ENCODE data around the gene PFAS. TPM values are rescaled to one million over a fixed set of nuclear protein-coding genes. Genes with fewer than 3 reads are reported as not detected.
"Not testable (repeated sequence)": the region's sequence is repeated elsewhere in the genome, so short reads cannot be mapped to it uniquely, and the experiment has no call there.

The PFAS gene
- 53.0 and 58.8 TPM in 2 replicates for total RNA-seq (2012; rRNA removed)

- H3K4me1 ChIP-seq (ENCODE audit: control insufficient read depth, insufficient read depth, low read length), result peaks cover 8% of the 10 kb centered on the region
- H3K4me3 ChIP-seq (ENCODE audit: low read length), result peak within 1 kb of the TSS; percentile 93
- H3K27me3 ChIP-seq (ENCODE audit: control insufficient read depth, insufficient read depth, low read length), result no peaks in the 10 kb centered on the region
- peaks cover 2% of the 10 kb centered on the region for H3K36me3 ChIP-seq (ENCODE audit: insufficient read depth, low read length)
- H3K9me3 ChIP-seq (replicated peaks; ENCODE audit: low read length), result no peaks in the 10 kb centered on the region
- H3K4me2 ChIP-seq (ENCODE audit: low read length), result peak within 1 kb of the TSS; percentile 94
- H3K9ac ChIP-seq (ENCODE audit: low read depth, low read length), result peak within 1 kb of the TSS; percentile 92
Observed at GRCh38 chr17:8248751-8249607, at the start of gene PFAS. TSS of gene PFAS (plus strand) at chr17:8249289. CDS start at chr17:8253938, 4,649 bp downstream.

GRCh38 chr17:8204761-8205555, 44.1 kb upstream of the PFAS start:
- Histone ChIP-seq H3K4me1 (ENCODE audit: control insufficient read depth, insufficient read depth, low read length) (peaks cover 14% of the 10 kb centered on the region), H3K4me2 (ENCODE audit: low read length) (no peak overlapping the region), H3K9ac (ENCODE audit: low read depth, low read length) (no peak overlapping the region), H3K36me3 (ENCODE audit: insufficient read depth, low read length) (peaks cover 25% of the 10 kb centered on the region), H3K27me3 (ENCODE audit: control insufficient read depth, insufficient read depth, low read length) (no peaks in the 10 kb centered on the region), H3K9me3 (replicated peaks; ENCODE audit: low read length) (no peaks in the 10 kb centered on the region), H3K4me3 (ENCODE audit: low read length) (no peak overlapping the region)

GRCh38 chr17:8206536-8206935, 42.6 kb upstream of the PFAS start:
- Histone ChIP-seq H3K4me1 (ENCODE audit: control insufficient read depth, insufficient read depth, low read length) (peaks cover 13% of the 10 kb centered on the region), H3K9ac (ENCODE audit: low read depth, low read length) (no peak overlapping the region)

GRCh38 chr17:8209907-8210760, 39.0 kb upstream of the PFAS start, which contains the start of gene AURKB:
TSS of gene AURKB (minus strand) at chr17:8210575. CDS start at chr17:8210224, 351 bp downstream.
- H3K9me3 ChIP-seq (replicated peaks; ENCODE audit: low read length), result no peaks in the 10 kb centered on the region
- H3K4me1 ChIP-seq (ENCODE audit: control insufficient read depth, insufficient read depth, low read length), result peaks cover 13% of the 10 kb centered on the region
- H3K4me3 ChIP-seq (ENCODE audit: low read length), result peak within 1 kb of the TSS; percentile 82
- no peaks in the 10 kb centered on the region for H3K27me3 ChIP-seq (ENCODE audit: control insufficient read depth, insufficient read depth, low read length)
- peak within 1 kb of the TSS; percentile 90 for H3K4me2 ChIP-seq (ENCODE audit: low read length)
- peaks cover 13% of the 10 kb centered on the region for H3K36me3 ChIP-seq (ENCODE audit: insufficient read depth, low read length)
- H3K9ac ChIP-seq (ENCODE audit: low read depth, low read length), result peak within 1 kb of the TSS; percentile 86

More at GRCh38 chr17:8206536-8206935, 42.6 kb upstream of the PFAS start:
- Histone ChIP-seq H3K27me3 (ENCODE audit: control insufficient read depth, insufficient read depth, low read length) (no peaks in the 10 kb centered on the region), H3K4me3 (ENCODE audit: low read length) (no peak overlapping the region), H3K36me3 (ENCODE audit: insufficient read depth, low read length) (peaks cover 22% of the 10 kb centered on the region), H3K4me2 (ENCODE audit: low read length) (no peak overlapping the region), H3K9me3 (replicated peaks; ENCODE audit: low read length) (no peaks in the 10 kb centered on the region)

GRCh38 chr17:8210761-8211458, 38.2 kb upstream of the PFAS start:
- Histone ChIP-seq H3K9me3 (replicated peaks; ENCODE audit: low read length) (no peaks in the 10 kb centered on the region), H3K4me1 (ENCODE audit: control insufficient read depth, insufficient read depth, low read length) (peaks cover 13% of the 10 kb centered on the region)

GRCh38 chr17:8212312-8213180, 36.5 kb upstream of the PFAS start:
- no peaks in the 10 kb centered on the region for H3K27me3 ChIP-seq (ENCODE audit: control insufficient read depth, insufficient read depth, low read length)
- no peaks in the 10 kb centered on the region for H3K9me3 ChIP-seq (replicated peaks; ENCODE audit: low read length)
- H3K9ac ChIP-seq (ENCODE audit: low read depth, low read length), result no peak overlapping the region
- no peak overlapping the region for H3K4me3 ChIP-seq (ENCODE audit: low read length)
- no peak overlapping the region for H3K4me2 ChIP-seq (ENCODE audit: low read length)
- H3K36me3 ChIP-seq (ENCODE audit: insufficient read depth, low read length), result no peaks in the 10 kb centered on the region
- H3K4me1 ChIP-seq (ENCODE audit: control insufficient read depth, insufficient read depth, low read length), result peaks cover 13% of the 10 kb centered on the region

More at GRCh38 chr17:8210761-8211458, 38.2 kb upstream of the PFAS start:
- Histone ChIP-seq H3K4me3 (ENCODE audit: low read length) (peak overlapping the region; percentile 82), H3K9ac (ENCODE audit: low read depth, low read length) (peak overlapping the region; percentile 86), H3K27me3 (ENCODE audit: control insufficient read depth, insufficient read depth, low read length) (no peaks in the 10 kb centered on the region), H3K36me3 (ENCODE audit: insufficient read depth, low read length) (peaks cover 13% of the 10 kb centered on the region), H3K4me2 (ENCODE audit: low read length) (peak overlapping the region; percentile 90)

- not testable (repeated sequence) for H3K36me3 ChIP-seq (ENCODE audit: insufficient read depth, low read length); H3K4me2 ChIP-seq (ENCODE audit: low read length); H3K9ac ChIP-seq (ENCODE audit: low read depth, low read length); H3K4me1 ChIP-seq (ENCODE audit: control insufficient read depth, insufficient read depth, low read length); H3K9me3 ChIP-seq (replicated peaks; ENCODE audit: low read length); H3K4me3 ChIP-seq (ENCODE audit: low read length); H3K27me3 ChIP-seq (ENCODE audit: control insufficient read depth, insufficient read depth, low read length)
Observed at GRCh38 chr17:8214000-8214399, 35.1 kb upstream of the PFAS start.

- peak overlapping the region; percentile 91 for H3K4me2 ChIP-seq (ENCODE audit: low read length)
- H3K36me3 ChIP-seq (ENCODE audit: insufficient read depth, low read length), result no peaks in the 10 kb centered on the region
- no peaks in the 10 kb centered on the region for H3K27me3 ChIP-seq (ENCODE audit: control insufficient read depth, insufficient read depth, low read length)
Observed at GRCh38 chr17:8220783-8221662, 28.1 kb upstream of the PFAS start.

GRCh38 chr17:8221663-8222379, 27.3 kb upstream of the PFAS start:
- H3K4me1 ChIP-seq (ENCODE audit: control insufficient read depth, insufficient read depth, low read length), result peaks cover 16% of the 10 kb centered on the region

More at GRCh38 chr17:8220783-8221662, 28.1 kb upstream of the PFAS start:
- Histone ChIP-seq H3K4me1 (ENCODE audit: control insufficient read depth, insufficient read depth, low read length) (peaks cover 16% of the 10 kb centered on the region), H3K9me3 (replicated peaks; ENCODE audit: low read length) (no peaks in the 10 kb centered on the region), H3K4me3 (ENCODE audit: low read length) (peak overlapping the region; percentile 98), H3K9ac (ENCODE audit: low read depth, low read length) (peak overlapping the region; percentile 81)

More at GRCh38 chr17:8221663-8222379, 27.3 kb upstream of the PFAS start:
- H3K9ac ChIP-seq (ENCODE audit: low read depth, low read length), result peak overlapping the region; percentile 97
- no peaks in the 10 kb centered on the region for H3K27me3 ChIP-seq (ENCODE audit: control insufficient read depth, insufficient read depth, low read length)
- no peaks in the 10 kb centered on the region for H3K9me3 ChIP-seq (replicated peaks; ENCODE audit: low read length)
- no peaks in the 10 kb centered on the region for H3K36me3 ChIP-seq (ENCODE audit: insufficient read depth, low read length)
- peak overlapping the region; percentile 91 for H3K4me2 ChIP-seq (ENCODE audit: low read length)
- peak overlapping the region; percentile 98 for H3K4me3 ChIP-seq (ENCODE audit: low read length)
